Midbrain (tissue), 1 donor: ENCODE data around the gene INTS11.

ENCODE experiments used
- DNase-seq: peaks from one replicate; lab custom pipeline; 2025; lab: John Stamatoyannopoulos, UW

The INTS11 gene

DNA sequence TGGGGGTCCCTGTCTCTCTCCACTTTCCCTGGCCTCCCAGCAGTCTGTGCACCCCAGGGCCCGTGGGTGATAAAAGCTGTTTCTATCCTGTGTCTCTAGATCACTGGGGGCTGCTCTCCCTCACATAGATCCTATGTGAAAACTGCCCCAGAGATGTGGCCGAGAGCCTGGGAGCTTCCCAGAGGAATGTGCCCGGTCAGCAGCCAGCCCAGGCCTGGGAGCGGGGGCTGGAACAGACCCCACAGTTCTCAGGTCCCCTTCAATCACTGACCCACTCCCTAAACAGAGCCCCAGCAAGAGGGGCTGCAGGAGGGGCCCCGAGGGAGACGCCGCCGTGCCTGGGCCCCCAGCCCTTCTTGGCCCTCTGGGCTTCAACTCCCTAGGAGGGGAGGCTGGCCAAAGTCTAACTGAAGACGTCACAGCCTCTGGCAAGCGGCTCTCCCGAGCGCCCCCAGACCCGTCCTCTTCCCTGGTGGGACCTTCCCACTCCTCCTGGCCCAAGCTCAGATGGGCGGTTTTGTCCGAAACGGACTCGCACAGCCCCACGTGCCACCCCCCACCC is 33.5 kb upstream of the INTS11 start:
- DNase-seq: no peak

DNA sequence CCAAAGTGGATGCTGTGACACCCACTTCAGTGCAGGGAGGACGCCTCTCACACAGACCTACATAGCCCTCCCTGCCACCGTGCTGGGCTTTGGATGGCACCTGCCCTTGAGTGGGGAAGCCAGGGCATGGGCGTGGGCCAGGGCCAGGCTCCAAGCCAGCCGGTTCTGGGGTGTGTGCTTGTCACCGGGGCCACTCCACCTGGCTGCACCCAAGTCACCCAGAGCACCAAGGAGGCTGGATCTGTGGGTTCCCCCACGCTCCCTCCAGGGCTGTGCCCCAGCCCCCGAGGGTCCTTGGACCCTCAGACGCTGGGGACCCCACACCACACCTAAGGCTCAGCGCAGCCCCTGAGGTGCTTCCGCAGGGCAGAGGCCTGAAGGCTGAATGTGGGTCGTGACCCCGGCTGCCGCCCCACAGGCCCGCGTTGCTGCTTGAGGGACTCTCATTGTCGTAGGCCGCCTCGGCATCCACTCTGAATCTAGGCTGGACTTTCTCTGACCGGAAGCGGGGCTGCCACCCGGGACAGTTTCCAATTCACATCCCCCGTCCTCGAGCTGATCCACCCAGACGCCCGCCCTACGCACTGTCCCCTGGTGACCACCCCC is 32.4 kb upstream of the INTS11 start:
- no peak for DNase-seq

DNA sequence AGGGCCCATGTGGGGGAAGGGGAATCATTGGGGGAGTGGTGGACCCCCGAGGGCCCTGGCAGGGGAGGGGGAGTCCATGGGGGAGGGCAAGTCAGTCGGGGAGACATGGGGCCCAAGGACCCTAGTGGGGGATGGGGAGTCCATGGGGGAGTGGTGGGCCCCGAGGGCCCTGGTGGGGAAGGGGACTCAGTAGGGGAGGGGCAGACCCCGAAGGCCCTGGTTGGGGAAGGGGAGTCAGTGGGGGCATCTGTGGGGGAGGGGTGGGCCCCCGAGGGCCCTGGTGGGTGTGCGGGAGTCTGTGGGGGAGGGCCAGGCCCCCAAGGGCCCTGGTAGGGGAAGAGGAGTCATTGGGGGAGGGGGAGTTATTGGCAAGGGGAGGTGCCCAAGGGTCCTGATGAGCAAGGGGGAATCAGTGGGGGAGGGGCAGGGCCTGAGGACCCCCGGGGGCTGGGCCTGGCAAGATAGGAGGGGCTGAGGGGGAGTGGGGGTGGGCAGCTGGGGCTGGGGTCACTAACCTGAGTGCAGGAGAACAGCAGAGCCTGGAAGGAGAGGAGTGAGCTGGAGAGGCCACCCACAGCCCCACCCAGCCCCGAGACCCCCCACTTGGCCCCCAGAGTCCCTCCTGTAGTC is 31.8 kb upstream of the INTS11 start:
- DNase-seq: no peak

GRCh38 chr1:1355416-1355815 is 31.0 kb upstream of the INTS11 start:
- DNase-seq: no peak

- no peak for DNase-seq
Measured at GRCh38 chr1:1354271-1355247, 30.1 kb upstream of the INTS11 start.

GRCh38 chr1:1353389-1354151 is 29.1 kb upstream of the INTS11 start:
- DNase-seq: no peak

- no peak for DNase-seq
Measured at GRCh38 chr1:1352786-1353388, 28.4 kb upstream of the INTS11 start.

DNA sequence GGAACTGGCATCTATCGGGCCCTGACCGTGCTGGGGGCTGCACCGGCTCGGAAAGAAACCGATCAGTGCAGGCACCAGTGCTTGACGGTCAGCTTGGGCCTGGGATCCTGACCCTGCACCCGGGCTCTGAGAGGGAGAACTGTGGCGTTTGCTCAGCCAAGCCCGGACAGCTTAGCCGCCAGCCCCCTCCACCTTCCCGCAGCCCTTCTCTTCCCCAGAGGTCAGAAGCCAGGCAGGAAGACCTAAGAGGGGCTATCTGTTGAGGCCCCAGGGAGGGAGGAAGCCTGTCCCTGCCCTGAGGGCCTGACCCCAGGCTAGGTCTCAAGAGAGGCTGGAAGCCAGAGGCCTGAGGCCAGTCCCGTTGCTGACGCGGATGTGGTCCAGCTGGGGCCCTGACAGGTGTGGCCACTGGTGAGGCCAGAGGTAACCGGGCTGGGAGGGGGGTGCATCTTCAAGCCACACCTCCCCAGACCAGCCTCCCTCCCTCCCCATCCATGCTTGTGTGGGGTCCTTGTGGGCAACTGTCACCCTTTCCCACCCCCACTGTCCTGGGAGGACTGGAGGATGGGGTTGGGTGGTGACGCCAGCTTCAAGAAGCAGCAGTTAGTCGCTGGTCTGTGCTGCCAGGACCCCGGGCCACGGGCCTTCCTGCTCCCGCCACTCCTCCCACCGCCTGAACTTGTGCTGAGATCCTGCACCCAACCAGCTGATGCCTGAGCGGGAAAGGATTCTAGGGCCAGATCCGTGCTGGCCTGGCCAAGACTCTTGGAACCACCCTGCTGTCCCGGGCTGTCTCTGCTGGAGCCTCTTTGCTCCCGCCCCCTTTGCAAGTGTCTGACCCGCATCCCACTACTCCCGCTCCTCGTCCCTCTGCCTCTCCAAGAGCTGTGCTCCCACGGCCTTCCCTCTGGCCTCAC is 27.3 kb upstream of the INTS11 start:
- no peak for DNase-seq

GRCh38 chr1:1349256-1350012 is 25.0 kb upstream of the INTS11 start, which contains the start of gene DVL1:
Gene DVL1 (minus strand): TSS chr1:1349418. CDS start chr1:1349065, 353 bp downstream.
- DNase-seq: peak; percentile 68

DNA sequence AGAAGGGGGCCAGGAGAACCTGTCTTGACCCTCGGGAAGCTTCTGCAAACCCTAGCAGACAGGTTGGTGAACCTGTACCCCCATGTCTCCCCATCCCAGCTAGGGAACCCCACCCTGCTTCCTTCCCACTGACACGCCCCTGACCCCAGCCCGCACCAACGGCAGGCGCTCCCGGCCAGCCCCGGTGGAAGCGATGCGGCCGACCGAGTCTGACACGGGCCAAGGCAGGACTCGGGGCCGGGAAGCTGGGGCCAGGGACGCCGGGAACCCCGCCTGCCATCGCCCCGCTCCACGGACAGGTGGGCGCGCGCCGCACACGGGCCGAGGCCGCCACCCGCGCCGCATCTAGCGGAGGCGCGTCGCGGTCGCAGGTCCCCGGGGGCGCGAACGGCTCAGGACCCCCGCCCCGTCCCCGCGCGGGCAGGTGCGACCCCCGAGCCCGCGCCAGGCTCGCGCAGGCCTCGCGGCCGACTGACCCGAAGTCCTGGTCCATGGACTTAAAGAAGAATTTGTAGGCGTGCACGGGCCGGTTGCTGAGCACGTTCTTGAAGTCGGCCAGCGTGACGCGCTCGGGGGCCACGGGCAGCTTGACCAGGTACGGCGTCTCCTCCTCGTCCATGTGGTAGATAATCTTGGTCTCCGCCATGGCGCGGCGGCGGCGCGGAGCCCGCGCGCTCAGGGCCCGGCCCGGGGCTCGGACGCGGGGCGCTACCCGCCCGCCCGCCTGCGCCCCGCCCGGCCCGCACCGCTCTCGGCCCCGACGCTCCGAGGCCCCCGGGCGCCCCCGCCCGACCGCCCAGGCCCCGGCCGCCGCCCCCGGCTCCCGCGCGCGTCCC is 24.2 kb upstream of the INTS11 start:
- no peak for DNase-seq

DNA sequence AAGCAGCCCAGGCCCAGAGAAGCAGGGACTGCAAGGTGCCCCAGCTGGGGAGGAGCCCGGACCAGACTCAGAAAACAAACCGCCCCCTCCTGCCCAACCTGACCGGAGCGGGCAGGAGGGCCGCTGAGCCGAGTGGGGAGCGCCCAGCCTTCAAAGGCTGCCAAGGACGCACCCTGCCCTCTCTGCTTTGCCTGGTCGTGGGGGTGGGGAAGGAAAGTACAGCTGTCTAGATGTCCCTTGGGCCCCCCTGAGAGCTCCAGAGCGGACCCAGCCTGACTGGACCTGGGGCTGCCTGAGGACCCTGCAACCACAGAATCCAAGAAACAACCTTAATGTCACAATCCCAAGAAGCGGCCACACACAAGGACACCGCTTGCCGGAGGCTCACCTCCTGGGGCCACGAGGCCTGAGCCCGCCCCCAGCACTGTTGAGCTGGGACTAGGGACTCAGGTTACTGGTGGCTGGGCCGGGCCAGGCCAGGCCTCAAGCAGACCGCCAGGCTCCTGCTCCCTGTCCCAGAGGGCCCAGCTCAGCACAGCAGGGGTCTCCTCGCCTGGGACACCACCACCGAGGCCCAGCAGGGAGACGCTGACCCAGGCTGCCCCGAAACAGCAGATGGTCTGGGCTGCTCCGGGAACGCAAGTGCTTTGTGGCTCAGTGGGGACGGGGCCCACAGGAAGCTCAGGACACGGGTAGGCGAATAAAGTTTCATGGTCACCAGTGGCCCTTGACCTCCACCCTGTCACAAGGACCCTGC is 23.4 kb upstream of the INTS11 start:
- no peak for DNase-seq

DNA sequence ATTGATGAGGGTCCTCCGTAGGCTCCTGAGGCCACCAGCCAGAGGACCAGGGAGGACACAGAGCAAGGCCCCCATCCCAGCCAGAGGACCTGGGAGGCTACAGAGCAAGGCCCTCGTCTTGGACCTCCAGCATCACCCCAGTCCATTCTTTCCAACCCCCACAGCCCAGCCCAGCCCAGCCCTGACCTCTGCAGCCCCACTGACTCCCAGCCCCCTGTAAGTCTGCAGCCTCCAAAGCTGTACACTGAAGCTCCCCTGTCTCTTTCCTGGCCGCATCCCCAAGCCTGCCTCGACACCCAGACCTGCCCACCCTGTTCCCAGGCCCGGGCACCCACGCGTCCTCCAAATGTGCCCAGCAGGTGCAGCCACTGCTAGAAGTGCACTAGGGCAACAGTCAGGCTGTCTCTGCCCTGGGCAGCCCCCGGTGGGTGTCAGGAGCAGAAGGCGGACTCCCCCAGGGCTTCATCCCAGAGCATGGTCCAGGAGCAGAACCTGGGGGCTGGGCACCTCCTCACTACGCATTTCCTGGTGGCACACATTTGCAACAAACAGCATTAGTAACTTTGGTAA is 22.7 kb upstream of the INTS11 start:
- no peak for DNase-seq

DNA sequence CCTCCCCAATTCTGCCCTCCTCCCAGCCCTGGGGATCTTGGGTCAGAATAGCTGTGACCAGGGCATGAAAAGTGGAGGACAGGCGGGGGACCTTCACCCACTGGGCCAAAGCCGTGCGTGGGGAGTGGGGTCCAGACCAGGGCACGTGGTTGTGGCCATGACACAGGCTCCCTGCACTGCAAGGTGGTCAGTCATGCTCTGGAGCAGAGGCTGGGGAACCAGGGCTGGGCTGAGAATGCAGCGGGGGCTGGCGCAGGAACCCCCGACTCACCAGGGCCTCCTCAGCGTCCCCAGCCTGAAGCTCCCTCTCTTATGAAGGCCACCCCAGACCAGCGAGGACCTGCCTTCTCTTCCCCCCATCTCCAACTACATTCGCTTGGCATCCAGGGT is 22.0 kb upstream of the INTS11 start:
- no peak for DNase-seq

DNA sequence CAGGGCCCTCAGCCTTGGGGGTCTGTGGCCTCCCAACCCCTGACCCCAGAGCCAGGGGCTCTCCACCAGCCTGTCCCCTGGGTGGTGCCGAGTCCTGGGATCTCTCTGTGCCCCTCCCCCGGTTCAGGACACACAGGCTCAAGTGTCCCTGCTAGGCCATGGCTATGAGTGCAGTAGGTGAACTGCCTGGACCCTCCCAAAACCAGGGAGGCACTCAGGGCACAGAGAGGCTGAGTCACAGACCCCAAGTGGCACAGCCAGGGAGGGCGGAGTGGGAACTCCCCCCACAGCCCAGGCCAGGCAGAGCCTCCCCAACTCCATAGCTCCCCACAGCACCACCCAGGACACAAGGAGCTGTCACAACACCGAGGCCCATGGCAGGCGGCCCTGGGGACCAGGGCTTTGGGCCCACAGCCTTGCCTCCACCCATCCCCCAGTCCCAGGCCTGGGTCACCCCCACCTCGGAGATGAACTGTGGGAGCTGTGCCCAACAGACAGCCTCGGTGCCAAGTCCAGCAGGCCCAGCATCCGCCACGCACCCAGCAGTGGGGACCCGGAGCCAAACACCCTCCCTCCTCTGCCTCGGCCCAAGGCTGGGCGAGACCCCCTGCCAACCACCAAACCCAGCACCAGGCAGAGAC is 21.5 kb upstream of the INTS11 start:
- DNase-seq: no peak

- DNase-seq: no peak
Measured at GRCh38 chr1:1345384-1345783, 20.9 kb upstream of the INTS11 start.

GRCh38 chr1:1344655-1345361 is 20.3 kb upstream of the INTS11 start:
- DNase-seq: no peak
